ENCODE measurements around the gene MAPK11. TPM values are rescaled to one million over a fixed set of nuclear protein-coding genes. Genes with fewer than 3 reads are reported as not detected.

The MAPK11 gene
- total and polyA plus RNA-seq, 9 of the 15 experiments (the other 6 are each of a cell fraction or from before 2014, with no cell fraction given), result 0.06 to 14.6 (median 5.3) TPM

GRCh38 chr22:50308597-50308935 lies 38.4 kb upstream of the MAPK11 start:
- H3K9me3 ChIP-seq (replicated peaks; ENCODE audit: control insufficient read depth, insufficient read depth, low read depth, low read length), result no peaks in the 10 kb centered on the region
- in situ Hi-C loops (cut with MboI), result no loop called here
- POLR2A ChIA-PET, result interaction anchor here (0.5 to 1.1 kb wide), 2 partner anchors 12 to 14 kb away, joined by 4 to 5 read pairs; no protein-coding TSS in a partner anchor
- no peaks in the 10 kb centered on the region for H4K20me1 ChIP-seq (replicated peaks; ENCODE audit: control insufficient read depth, insufficient read depth, low read length)
- peak overlapping the region; percentile 17 for H3K4me2 ChIP-seq (ENCODE audit: insufficient read depth, low read length)
- no peaks in the 10 kb centered on the region for H3K27me3 ChIP-seq (ENCODE audit: control insufficient read depth in 2 of 2, insufficient read depth in 2 of 2, low read length in 2 of 2)
- H3K9ac ChIP-seq (ENCODE audit: insufficient read depth in 1 of 2, low read depth in 2 of 2, low read length in 2 of 2), result peak overlapping the region in 1 of 2 experiments; percentile 83; a peak in 2 of 4 replicates
- H3K9me1 ChIP-seq (ENCODE audit: control insufficient read depth, insufficient read depth, low read length), result no peaks in the 10 kb centered on the region
- intact Hi-C loops (cut with micrococcal nuclease), result no loop called here
- H3K27ac ChIP-seq (ENCODE audit: extremely low read depth, low read depth, low read length), result peak overlapping the region; percentile 57
- no peak overlapping the region for H2AFZ ChIP-seq (ENCODE audit: low read depth, low read length)
- BruUV-seq (replicated peaks), result no TSS peak
- H3K36me3 ChIP-seq (ENCODE audit: control insufficient read depth, insufficient read depth, low read length), result no peaks in the 10 kb centered on the region
- FAIRE-seq, result peak; percentile 69
- peak; percentile 54 to 82 (median 66) for DNase-seq (ENCODE audit: extremely low read depth in 1 of 4, low spot score in 3 of 4)
- no peak overlapping the region for H3K4me3 ChIP-seq
- H3K79me2 ChIP-seq (ENCODE audit: control insufficient read depth, insufficient read depth, low read length), result peaks cover 34% of the 10 kb centered on the region
- CTCF ChIA-PET (ENCODE audit: low intra/inter-chr PET ratio), result no interaction called here
- peaks cover 34 to 86% of the 10 kb centered on the region in 2 experiments for H3K4me1 ChIP-seq (replicated peaks in 1 of 2; ENCODE audit: control insufficient read depth in 2 of 2, insufficient read depth in 2 of 2, low read length in 2 of 2)
- peak; percentile 72 for ATAC-seq
- no CpG with 5 or more reads among the region's 7 CpGs for WGBS (ENCODE audit: insufficient coverage, low coverage, missing lambda C conversion rate)
- TF ChIP-seq CREB5 (CRISPR knock-in tag; IDR thresholded peaks at IDR 0.05) (no peak), ZNF134 (CRISPR knock-in tag; conservative IDR thresholded peaks at IDR 0.05) (no peak), TAF7 (tag; IDR thresholded peaks at IDR 0.05) (no peak), ETV5 (CRISPR knock-in tag; IDR thresholded peaks at IDR 0.05; ENCODE audit: low read depth) (0 out of 2 replicates have a peak, but pooled peaks have one; percentile 32), CBFA2T2 (conservative IDR thresholded peaks at IDR 0.05) (no peak), CCNT2 (IDR thresholded peaks at IDR 0.05; ENCODE audit: borderline replicate concordance, extremely low read depth, insufficient read length, low read depth, low read length) (no peak), XRCC5 (IDR thresholded peaks at IDR 0.05; ENCODE audit: low read depth, low read length) (no peak), NRF1 (conservative IDR thresholded peaks at IDR 0.05 in 1 of 2, IDR thresholded peaks at IDR 0.05 in 1 of 2) (0 out of 4 replicates have a peak, but pooled peaks have one; percentile 8 to 23), ZNF212 (CRISPR knock-in tag; IDR thresholded peaks at IDR 0.05) (no peak), TAF9B (IDR thresholded peaks at IDR 0.05; ENCODE audit: partially characterized antibody) (no peak), ZNF79 (CRISPR knock-in tag; IDR thresholded peaks at IDR 0.05; ENCODE audit: low read depth) (no peak), FOXK2 (conservative IDR thresholded peaks at IDR 0.05 in 1 of 2, IDR thresholded peaks at IDR 0.05 in 1 of 2; ENCODE audit: low read depth in 2 of 2) (no peak), MED1 (CRISPR knock-in tag; IDR thresholded peaks at IDR 0.05; ENCODE audit: borderline replicate concordance) (no peak), ZNF75A (CRISPR knock-in tag; IDR thresholded peaks at IDR 0.05) (no peak), NR2F6 (CRISPR knock-in tag; IDR thresholded peaks at IDR 0.05) (no peak), TFE3 (CRISPR knock-in tag; IDR thresholded peaks at IDR 0.05) (no peak), ARID3A (IDR thresholded peaks at IDR 0.05; ENCODE audit: borderline replicate concordance, low read depth, low read length) (no peak), BCL6 (CRISPR knock-in tag; IDR thresholded peaks at IDR 0.05) (no peak), CEBPG (CRISPR knock-in tag; IDR thresholded peaks at IDR 0.05) (no peak), CEBPG (tag; conservative IDR thresholded peaks at IDR 0.05 in 1 of 2, IDR thresholded peaks at IDR 0.05 in 1 of 2) (no peak)

All from K562 (cell line).